Stimulated activated CD4-positive, alpha-beta T cell treated with anti-CD3 and anti-CD28 coated beads, Interleukin-12 subunit alpha, Interleukin-12 subunit beta, amount 100 ng/mL, for 48 hours (primary cell): ENCODE data around the gene JOSD1.

Experiments used
- DNase-seq, 3 donors: peaks; one replicate each; pipeline ENCODE4 v3.0.0-alpha.2; 2020; ENCODE audit warnings: low read depth in 2 of 3, low spot score in 1 of 3

Gene JOSD1

GRCh38 chr22:38700789-38701628 is at the start of gene JOSD1:
Gene JOSD1 (minus strand): TSS chr22:38700943. CDS start chr22:38699987, 956 bp downstream.
- DNase-seq = peak; percentile 94 to 99 (median 95)

DNA sequence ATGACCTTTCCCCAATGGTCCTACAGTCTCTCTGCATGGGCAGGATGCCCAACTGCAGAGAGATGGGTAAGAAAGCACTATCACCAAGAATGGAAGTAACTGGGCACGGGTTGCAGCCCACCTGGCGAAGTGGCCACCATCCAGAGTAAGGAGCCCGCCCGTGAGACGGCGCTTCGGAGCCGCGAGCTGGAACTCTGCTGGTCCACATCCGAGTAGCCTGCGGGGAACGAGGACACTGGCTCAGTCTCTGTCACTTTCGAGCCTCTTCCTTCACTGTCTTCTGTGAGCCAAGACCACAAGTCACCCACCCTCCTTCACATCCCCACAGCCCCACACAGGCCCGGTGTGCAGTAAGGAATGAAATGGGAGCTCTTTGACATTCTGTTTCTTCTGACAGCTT is 49.4 kb upstream of the JOSD1 start:
- DNase-seq = no peak

- no peak for DNase-seq
Observed at GRCh38 chr22:38748487-38749136, 47.9 kb upstream of the JOSD1 start.

GRCh38 chr22:38745676-38746460 is 45.1 kb upstream of the JOSD1 start:
- no peak for DNase-seq

- DNase-seq = no peak
Observed at GRCh38 chr22:38744981-38745380, 44.2 kb upstream of the JOSD1 start.

GRCh38 chr22:38742176-38742942 is 41.6 kb upstream of the JOSD1 start:
- no peak for DNase-seq

DNA sequence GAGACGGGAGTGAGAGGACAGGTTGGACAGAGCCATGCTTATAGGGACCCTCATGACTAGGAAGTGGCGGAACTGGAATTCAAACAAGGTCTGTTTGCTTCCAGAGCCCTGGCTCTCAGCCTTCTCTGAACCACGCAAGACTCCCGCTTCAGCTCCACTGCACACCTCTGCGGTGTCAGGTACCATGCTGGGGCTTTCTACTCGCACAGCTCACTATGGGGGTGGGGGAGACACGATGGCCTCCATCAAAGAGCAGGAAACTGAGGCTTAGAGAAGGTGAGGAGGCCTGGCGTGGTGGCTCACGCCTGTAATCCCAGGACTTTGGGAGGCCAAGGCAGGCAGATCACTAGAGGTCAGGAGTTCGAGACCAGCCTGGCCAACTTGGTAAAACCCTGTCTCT is 40.8 kb upstream of the JOSD1 start:
- no peak for DNase-seq

GRCh38 chr22:38741166-38741565 is 40.4 kb upstream of the JOSD1 start:
- no peak for DNase-seq

GRCh38 chr22:38740754-38741153 is 40.0 kb upstream of the JOSD1 start:
- no peak for DNase-seq

GRCh38 chr22:38740116-38740723 is 39.5 kb upstream of the JOSD1 start:
- no peak for DNase-seq

- no peak for DNase-seq
Observed at GRCh38 chr22:38739300-38740055, 38.7 kb upstream of the JOSD1 start.

GRCh38 chr22:38738475-38739070 is 37.8 kb upstream of the JOSD1 start:
- no peak for DNase-seq

- DNase-seq = no peak
Observed at GRCh38 chr22:38737302-38738060, 36.7 kb upstream of the JOSD1 start.

- DNase-seq = no peak
Observed at GRCh38 chr22:38736257-38736570, 35.5 kb upstream of the JOSD1 start.

- DNase-seq = no peak
Observed at GRCh38 chr22:38735465-38736256, 34.9 kb upstream of the JOSD1 start.

DNA sequence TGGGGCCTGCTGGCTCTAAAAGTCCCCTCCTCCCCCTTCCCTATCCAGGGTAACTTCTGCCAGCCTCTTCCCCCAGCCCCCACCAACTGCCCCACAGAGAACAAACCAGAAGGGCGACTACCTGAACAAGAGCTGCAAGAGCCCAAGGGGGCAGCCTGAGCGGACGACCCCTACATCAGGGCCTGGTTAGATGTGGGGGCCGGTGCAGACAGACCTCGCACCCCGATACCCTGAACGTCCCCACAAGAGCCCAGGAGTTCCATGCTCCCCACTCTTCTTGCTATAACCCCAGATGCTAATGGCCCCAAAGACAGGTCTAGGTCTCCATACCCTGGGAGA is 34.4 kb upstream of the JOSD1 start:
- no peak for DNase-seq

DNA sequence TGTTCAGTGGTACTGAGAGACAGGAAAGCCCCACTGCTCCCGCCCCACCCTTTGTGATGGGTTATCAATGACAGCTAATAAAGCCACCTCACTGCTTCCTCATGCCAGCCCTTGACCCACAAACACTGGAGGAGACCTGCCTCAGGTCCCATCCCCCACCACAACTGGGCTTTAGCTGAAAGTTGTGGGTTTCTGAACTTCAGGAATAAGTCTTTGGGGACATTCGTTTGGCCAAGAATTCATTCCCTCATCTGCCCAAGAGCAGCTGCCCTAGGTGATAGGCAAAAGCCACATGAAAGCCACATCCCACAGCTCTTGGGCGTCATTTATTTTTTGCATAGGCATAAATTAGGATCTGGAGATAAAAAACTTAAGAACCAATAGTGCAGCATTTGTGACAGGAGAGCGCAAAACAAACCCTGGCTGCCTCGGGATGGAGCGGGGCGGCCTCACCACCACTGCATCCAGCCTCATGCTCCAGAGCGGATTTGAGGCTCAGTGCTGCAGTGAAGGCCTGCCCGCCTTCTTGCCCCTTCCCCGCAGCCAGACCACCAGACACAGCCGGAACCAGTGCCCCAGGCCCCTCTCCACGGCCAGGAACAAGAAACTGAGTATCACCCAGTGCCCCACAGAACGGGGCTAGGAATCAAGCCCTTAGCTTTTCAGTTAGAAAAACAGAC is 33.8 kb upstream of the JOSD1 start:
- no peak for DNase-seq
